EH (cell line): Measurements from ENCODE around the gene DEUP1.
A peak's percentile ranks its signal among the peaks of the same experiment; 100 is the strongest.
"Not testable (repeated sequence)": the region's sequence is repeated elsewhere in the genome, so short reads cannot be mapped to it uniquely, and the experiment has no call there.

Experiments
- DNase-seq: peaks from one replicate; pipeline ENCODE4 v3.0.0-alpha.2; 2015; ENCODE audit warnings: low read depth

Gene DEUP1

DNA sequence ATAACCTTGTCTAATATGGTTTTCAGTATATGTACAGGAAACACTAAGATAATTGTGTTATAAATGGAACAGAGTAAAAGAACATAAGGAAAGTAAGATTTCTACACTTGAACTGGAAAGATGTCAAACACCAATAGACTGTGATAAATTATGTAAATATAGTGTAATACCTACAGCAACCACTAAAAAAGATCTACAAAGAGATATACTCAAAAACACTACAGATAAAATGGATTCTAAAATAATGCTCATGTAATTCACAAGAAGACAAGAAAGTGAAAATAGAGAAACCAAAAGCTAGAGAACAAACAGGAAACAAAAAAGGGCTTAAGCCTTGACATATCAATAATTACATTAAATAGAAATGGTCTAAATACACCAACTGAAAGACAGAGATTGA, 30.9 kb downstream of the DEUP1 start:
- DNase-seq: no peak

DNA sequence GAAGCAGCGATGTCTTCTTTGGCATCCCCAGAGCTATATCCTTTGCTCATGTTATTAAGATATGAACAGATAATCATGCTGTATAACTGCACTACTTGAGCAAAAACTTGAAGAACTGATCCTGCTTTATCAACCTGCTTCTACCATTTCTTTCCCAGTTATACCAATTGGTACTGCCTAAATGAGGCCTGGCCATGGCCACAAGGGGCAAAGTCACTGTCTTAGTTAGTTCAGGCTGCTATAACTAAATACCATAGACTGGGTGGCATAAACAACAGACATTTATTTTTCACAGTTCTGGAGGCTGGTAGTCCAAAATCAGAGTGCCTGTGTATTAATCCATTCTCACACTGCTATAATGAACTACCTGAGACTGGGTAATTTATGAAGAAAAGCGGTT, 37.5 kb downstream of the DEUP1 start:
- no peak for DNase-seq

GRCh38 chr11:93370260-93370659, 39.7 kb downstream of the DEUP1 start:
- peak; percentile 60 for DNase-seq

- peak; percentile 1 for DNase-seq
These were observed 59.2 kb downstream of the DEUP1 start for GRCh38 chr11:93389737-93390136.

DNA sequence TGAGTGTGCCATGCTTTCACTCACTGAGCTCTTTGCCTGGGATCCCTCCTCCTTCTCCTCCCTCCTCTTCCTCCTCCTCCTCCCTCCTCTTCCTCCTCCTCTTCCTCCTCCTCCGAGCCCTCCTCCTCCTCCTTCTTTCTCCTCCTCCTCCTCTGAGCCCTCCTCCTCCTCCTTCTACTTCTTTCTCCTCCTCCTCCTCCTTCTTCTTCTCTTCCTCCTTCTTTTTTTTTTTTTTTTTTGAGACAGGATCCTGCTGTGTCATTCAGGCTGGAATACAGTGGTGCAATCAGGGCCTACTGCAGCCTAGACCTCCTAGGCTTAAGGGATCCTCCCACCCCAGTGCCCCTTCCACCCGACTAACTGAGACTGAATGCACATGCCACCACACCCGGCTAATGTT, 62.3 kb downstream of the DEUP1 start:
- DNase-seq: no peak

GRCh38 chr11:93393386-93393785, 62.8 kb downstream of the DEUP1 start:
- DNase-seq: no peak

DNA sequence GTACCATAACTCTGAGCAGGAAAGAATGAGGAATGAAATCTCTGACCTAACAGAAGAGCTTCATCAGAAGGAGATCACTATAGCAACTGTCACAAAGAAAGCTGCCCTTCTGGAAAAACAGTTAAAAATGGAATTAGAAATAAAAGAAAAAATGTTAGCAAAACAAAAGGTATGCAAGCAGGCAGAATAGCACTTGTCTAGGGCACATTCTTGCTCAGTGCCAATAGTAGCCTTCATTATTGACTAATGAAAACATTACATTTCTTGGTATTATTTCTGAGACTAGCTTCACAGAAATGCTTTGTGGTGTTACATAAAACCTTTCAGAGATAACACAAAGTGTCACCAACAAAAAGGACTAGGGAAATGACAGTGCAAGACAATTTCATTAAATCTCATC, 63.9 kb downstream of the DEUP1 start:
- DNase-seq: no peak

- DNase-seq: peak; percentile 27
These were observed 65.8 kb downstream of the DEUP1 start for GRCh38 chr11:93396316-93396715.

DNA sequence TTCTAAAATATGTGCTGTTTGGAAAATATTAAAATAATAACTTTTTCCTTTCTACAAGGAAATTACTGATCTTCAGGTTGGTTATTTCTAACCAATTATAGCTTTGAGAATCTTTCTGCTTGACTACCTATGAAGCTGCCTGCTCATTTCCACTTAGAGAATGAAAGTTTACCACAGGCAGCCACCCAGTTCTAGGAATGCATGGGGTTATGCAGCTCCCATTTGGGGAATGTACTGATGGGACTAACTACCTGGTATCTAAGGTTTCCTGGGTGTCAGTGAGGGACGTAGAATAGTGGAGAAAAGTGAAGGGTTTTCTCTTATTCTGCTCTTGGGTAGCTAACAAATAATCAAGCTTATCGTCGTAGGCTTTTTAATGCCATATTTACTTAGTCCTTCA, 73.4 kb downstream of the DEUP1 start:
- no peak for DNase-seq

DNA sequence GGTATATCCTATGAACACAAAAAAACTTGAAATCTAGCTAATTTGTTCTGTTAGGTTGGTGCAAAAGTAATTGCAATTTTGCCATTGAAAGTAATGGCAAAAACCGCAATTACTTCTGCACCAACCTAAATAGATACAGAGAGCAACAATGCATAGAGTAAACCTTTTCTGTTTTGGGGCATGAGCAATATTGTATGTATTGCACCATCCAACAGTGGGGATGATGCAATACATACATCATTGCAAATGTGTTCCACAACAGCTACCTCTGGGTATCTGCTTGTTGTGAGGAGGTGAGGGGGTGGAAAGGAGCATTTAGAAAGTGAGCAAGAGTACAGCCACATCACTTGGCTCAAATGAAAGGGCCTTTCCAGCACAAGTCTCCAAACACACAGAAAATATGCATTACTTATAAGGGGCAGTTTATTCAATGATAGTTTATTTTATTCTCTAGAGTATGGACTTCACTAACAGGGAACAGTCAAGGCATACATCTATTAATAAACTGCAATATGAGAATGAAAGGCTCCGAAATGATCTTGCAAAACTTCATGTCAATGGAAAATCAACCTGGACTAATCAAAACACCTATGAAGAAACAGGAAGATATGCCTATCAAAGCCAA, 77.3 kb downstream of the DEUP1 start:
- no peak for DNase-seq

DNA sequence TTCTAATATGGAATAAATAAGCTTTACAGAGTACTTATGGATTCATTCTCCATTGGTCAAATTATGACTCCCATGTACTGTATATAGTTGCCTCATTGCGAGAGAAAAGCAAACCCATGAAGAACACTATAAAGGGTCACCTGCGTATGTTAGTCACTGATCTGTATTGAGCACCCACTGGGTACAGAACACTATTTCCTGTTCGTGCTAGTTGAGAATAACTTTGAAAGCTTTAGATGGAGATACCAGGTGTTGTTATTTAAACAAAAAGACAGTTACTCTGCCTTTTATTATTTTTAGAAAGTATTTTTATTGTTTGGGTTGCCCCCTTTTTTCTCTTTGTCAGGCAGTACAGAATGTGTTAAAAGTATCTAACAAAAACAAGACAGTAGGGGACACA, 79.9 kb downstream of the DEUP1 start:
- no peak for DNase-seq

GRCh38 chr11:93411705-93412104, 81.2 kb downstream of the DEUP1 start:
- no peak for DNase-seq

- no peak for DNase-seq
These were observed 101.7 kb downstream of the DEUP1 start for GRCh38 chr11:93432247-93432646.

- DNase-seq: not testable (repeated sequence)
These were observed 112.7 kb downstream of the DEUP1 start for GRCh38 chr11:93443232-93443631.

- DNase-seq: no peak
These were observed 114.1 kb downstream of the DEUP1 start for GRCh38 chr11:93444617-93445073.

DNA sequence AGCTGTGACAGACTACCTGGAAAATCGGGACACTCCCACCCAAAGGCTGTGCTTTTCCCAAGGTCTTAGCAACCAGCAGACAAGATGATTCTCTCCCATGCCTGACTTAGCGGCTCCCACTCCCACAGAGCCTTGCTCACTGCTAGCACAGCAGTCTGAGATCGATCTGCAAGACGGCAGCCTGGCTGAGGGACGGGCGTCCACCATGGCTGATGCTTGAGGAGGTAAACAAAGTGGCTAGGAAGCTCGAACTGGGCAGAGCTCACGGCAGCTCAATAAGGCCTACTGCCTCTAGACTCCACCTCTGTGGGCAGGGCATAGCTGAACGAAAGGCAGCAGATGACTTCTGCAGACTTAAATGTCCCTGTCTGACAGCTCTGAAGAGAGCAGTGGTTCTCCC, 127.7 kb downstream of the DEUP1 start:
- no peak for DNase-seq

- not testable (repeated sequence) for DNase-seq
These were observed 133.1 kb downstream of the DEUP1 start for GRCh38 chr11:93463666-93464065.

DNA sequence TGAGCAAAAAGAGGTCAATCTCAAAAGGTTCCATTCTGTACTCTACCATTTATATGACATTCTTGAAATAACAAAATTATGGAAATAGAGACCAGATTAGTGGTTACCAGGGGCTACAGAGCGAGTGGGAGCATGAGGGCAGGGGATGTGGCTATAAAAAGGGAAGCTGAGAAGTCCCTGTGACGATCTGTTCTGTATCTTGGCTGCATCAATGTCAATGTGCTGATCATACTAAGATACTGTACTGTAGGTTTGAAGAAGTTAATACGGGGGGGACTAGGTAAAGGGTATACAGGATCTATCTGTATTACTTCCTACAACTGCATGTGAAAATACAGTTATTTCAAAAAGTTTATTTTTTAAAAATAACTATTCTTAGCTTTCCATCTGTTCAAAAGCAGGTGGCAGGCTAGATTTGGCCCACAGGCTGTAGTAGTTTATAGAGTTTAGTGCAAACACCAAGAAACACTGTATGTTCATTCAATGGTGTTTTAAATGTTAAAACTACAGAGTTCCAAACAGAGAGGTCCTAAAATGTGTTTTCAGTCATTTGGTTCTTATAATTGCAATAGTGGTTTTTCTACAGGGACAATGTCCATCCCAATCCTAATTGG, 134.5 kb downstream of the DEUP1 start:
- no peak for DNase-seq

DNA sequence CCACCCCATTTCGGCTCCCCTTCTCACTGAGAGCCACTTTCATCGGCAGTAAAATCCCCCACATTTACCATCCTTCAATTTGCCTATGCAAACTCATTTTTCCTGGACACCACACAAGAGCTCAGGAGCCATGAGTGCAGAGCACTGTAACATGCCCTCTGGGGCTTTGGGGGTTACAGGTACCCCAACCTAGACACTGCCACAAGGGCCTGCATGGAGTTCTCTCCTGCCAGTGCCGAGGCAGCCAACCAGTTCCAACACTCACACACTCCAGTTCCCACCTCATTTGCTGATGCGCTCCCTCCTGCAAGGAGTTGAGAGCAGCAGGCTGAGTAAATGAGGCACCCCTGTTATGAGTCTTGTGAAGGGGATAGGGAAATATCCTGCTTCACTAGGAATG, 136.5 kb downstream of the DEUP1 start:
- DNase-seq: no peak

- DNase-seq: no peak
These were observed 137.7 kb downstream of the DEUP1 start for GRCh38 chr11:93468290-93468689.

- DNase-seq: no peak
These were observed 143.6 kb downstream of the DEUP1 start for GRCh38 chr11:93474123-93474522.

DNA sequence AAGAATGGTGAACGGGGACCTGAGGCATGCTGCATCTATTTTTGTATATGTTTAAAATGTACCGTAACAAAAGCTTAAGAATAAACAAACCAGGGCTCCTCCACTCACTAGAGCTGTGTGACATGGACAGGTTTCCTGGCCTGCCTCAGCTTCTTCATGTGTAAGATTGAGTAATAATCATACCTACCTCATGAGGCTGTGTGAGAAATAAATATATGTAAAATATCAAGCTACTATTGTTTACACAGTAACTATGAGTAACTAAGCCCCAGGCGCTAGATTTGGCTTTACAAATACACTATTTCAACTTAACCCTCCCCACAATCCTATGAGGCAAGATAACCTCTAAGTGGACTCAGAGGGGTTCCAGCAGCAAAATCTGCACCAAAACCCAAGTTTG, 146.3 kb downstream of the DEUP1 start:
- peak; percentile 75 for DNase-seq

DNA sequence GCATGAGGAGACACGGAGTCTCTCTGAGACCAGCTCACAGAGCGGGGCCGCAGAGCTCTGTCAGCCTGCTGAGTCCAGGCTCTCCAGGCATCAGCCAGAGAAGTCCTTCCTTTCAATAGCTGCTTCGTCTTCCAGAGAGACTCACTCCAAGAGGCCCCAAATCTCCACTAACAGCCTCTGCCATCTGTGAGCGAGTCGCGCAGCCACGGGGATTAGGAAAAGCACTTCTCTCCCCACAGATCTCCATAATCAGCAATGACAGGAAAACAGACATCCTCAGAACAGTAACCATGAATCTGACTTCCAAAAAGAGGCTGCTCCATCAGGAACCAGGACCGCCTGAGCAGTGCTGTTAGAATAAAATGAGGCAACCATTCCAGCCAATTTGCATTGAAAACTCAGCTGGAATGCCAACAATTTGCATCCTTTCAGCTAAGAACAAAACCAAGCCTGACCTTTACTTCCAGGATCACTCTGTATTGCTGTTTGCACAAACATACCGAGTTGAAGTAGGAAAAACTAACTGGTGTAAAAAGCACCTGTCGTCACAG, 147.2 kb downstream of the DEUP1 start:
- peak; percentile 23 for DNase-seq

- DNase-seq: no peak
These were observed 148.3 kb downstream of the DEUP1 start for GRCh38 chr11:93478841-93479240.
